HG03354 (cell line): ENCODE results near the gene TTC27.
"Not testable (repeated sequence)": the region's sequence is repeated elsewhere in the genome, so short reads cannot be mapped to it uniquely, and the experiment has no call there.

Source experiments
- ATAC-seq: cut with Tn5 transposase; IDR thresholded peaks from one replicate; pipeline ENCODE4 v1.9.1; 2021; ENCODE audit warnings: mild to moderate bottlenecking; ENCODE audit not compliant: unreplicated experiment, poor library complexity, severe bottlenecking

The TTC27 gene

DNA sequence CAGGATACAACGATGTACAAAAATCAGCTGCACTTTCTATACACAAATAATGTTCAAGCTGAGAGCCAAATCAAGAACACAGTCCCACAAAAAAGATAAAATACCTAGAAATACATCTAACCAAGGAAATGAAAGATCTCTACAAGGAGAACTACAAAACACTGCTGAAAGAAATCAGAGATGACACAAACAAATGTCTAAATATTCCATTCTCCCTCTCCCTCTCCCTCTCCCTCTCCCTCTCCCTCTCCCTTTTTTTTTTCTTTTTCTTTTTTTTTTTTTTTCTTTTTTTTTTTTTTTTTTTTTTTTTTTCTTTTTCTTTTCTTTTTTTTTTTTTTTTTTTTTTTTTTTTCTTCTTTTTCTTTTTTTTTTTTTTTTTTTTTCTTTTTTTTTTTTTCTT, 238.6 kb downstream of the TTC27 start:
- ATAC-seq: not testable (repeated sequence)
